ENCODE data around the gene CLDN20.
A peak's percentile ranks its signal among the peaks of the same experiment; 100 is the strongest.
"Not testable (repeated sequence)": the region's sequence is repeated elsewhere in the genome, so short reads cannot be mapped to it uniquely, and the experiment has no call there.

Gene CLDN20

DNA sequence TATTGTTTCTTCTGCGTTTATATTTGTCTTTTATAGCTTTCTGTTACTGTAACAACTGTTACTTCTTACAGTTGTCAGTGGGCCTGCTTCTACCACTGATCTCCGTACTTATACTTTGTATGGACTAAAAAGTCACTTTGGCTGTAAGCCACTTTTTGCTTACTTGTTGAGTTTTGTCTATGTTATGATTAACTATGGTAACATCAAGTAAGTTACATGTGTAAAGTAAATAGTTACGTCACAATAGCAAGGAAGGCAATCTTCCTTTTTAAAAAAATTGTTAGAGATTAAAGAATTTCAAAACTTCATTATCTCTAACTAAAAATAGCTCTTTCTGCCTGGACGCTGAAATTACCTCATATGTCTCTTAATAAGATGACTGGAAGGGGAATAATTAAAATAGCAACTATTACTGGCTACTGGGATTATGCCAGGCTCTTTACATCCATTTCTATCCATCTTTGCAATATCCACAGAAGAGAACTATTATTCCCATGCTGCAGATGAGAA is 39.6 kb downstream of the CLDN20 start:
- Mint-ChIP-seq H3K9me3 (no peaks in the 10 kb centered on the region), H3K36me3 (ENCODE audit: low read depth) (peaks cover 40% of the 10 kb centered on the region), H3K4me3 (no peak overlapping the region), H3K27ac (no peak overlapping the region), H3K27me3 (no peaks in the 10 kb centered on the region), H3K4me1 (peaks cover 4% of the 10 kb centered on the region)
- no peak for DNase-seq
- no peak for ATAC-seq

DNA sequence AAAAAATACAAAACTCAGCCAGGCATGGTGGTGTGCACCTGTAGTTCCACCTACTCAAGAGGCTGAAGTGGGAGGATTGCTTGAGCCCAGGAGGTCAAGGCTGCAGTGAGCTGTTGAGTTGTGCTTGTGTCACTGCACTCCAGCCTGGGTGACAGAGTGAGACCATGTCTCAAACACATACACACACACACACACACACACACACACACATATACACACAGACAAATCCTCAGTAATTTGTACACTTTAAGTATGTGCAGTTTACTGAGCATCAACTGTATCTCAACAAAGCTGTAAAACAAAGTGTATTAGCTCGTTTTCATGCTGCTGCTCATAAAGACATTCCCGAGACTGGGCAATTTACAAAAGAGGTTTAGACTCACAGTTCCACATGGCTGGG is 43.1 kb downstream of the CLDN20 start:
- Mint-ChIP-seq H3K9me3 (no peaks in the 10 kb centered on the region), H3K4me1 (peaks cover 21% of the 10 kb centered on the region), H3K27ac (no peak overlapping the region), H3K27me3 (no peaks in the 10 kb centered on the region), H3K4me3 (no peak overlapping the region), H3K36me3 (ENCODE audit: low read depth) (peaks cover 46% of the 10 kb centered on the region)
- ATAC-seq (no peak), DNase-seq (no peak)

DNA sequence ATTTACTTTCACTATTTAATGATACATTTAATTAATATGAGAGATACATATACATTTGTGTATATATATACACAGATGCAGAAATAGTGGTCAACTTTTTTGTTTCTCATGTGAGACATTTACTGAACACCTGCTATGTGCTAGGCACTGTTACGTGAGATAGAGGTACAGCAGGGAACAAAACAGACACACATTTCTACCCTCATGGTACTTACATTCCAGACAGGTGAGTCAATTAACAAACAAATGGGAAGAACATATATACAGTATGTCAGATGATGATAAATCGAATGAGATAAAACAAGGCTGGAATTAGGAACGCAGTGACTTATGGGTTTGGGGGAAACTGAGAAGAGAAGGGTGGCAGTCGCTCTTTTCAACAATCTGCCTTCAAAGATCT is 45.3 kb downstream of the CLDN20 start:
- no peak for ATAC-seq
- peaks cover 41% of the 10 kb centered on the region for H3K4me1 Mint-ChIP-seq

DNA sequence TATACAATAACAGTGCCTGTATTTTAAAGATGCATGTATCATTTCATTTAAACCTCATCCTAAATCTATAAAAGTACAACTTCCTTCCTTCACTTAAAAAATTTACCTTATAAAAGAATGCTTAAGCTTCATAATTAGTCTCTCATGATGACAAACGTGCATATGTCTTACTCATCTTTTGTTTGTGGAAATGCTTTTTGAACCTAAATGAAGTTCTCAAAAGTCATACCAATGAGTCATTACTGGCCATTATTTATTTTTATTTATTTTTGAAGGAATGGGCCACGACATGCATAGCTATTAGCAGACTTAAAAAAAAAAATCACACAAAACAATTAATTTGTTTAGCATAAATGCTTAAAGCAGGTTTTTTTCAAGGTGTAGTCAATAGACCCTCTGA is 46.8 kb downstream of the CLDN20 start:
- H3K27me3 Mint-ChIP-seq, result no peaks in the 10 kb centered on the region
- no peak overlapping the region for H3K27ac Mint-ChIP-seq
- H3K36me3 Mint-ChIP-seq (ENCODE audit: low read depth), result peaks cover 40% of the 10 kb centered on the region
- H3K4me3 Mint-ChIP-seq, result no peak overlapping the region
- no peaks in the 10 kb centered on the region for H3K9me3 Mint-ChIP-seq
- DNase-seq, result no peak
- ATAC-seq, result no peak
- peaks cover 53% of the 10 kb centered on the region for H3K4me1 Mint-ChIP-seq

More for the DNA sequence above, 45.3 kb downstream of the CLDN20 start:
- Mint-ChIP-seq H3K27ac (no peak overlapping the region), H3K27me3 (no peaks in the 10 kb centered on the region), H3K4me3 (no peak overlapping the region), H3K36me3 (ENCODE audit: low read depth) (peaks cover 48% of the 10 kb centered on the region), H3K9me3 (no peaks in the 10 kb centered on the region)
- DNase-seq, result no peak

DNA sequence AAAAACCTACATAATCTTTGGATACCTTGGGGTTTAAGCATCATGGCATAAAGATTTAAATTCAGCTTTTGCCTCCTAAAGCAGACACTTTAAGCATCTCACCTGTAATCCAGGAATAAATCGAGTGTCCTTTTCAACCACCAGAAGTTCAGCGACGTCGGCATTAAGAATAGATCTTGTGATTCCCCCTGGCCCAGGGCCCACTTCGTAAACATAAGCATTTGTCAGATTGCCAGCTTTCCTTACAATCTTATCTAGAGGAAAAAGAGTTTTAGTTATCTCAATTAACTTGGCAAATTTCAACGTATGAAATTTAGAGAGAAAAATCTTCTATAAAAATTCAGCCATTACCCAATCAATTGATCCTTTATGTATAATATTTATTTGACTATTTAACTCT is 47.3 kb downstream of the CLDN20 start:
- Mint-ChIP-seq H3K36me3 (ENCODE audit: low read depth) (peaks cover 37% of the 10 kb centered on the region), H3K27me3 (no peaks in the 10 kb centered on the region), H3K4me1 (peaks cover 50% of the 10 kb centered on the region), H3K9me3 (no peaks in the 10 kb centered on the region), H3K27ac (no peak overlapping the region), H3K4me3 (no peak overlapping the region)
- DNase-seq (no peak), ATAC-seq (no peak)

DNA sequence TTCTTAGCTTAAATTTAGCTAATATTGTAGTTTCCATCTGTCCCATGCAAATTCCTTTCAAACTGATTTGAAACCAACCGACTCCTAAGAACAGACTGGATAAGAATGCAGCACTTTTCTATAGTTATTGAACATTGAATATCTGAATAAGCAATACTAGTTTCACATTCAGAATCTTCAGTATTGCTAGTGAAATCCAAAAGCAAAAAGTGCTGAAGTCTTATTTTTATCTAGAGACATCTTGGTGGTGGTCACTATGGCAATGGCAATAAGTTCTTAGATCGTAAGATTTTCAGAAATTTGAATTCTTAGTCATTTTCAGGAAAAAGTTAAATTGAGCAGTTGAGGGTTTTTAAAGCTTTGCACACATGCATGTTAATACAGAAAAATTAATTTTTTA is 47.8 kb downstream of the CLDN20 start:
- ATAC-seq (no peak), DNase-seq (no peak)
- Mint-ChIP-seq H3K9me3 (no peaks in the 10 kb centered on the region), H3K4me1 (peaks cover 50% of the 10 kb centered on the region), H3K36me3 (ENCODE audit: low read depth) (peaks cover 33% of the 10 kb centered on the region), H3K27ac (no peak overlapping the region), H3K4me3 (no peak overlapping the region), H3K27me3 (no peaks in the 10 kb centered on the region)

DNA sequence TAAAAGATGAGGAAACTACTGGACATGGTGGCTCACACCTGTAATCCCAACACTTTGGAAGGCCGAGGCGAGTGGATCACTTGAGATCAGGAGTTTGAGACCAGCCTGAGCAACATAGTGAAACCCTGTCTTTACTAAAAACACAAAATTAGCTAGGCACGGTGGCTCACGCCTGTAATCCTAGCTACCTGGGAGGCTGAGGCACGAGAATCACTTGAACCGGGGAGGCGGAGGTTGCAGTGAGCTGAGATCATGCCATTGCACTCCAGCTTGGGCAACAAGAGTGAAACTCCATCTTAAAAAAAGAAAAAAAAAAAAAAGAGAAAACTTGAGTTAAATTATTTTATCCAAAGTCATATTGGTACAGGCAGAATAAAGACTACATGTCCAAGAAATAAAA is 49.1 kb downstream of the CLDN20 start:
- Mint-ChIP-seq H3K27ac (peak overlapping the region; percentile 95), H3K4me3 (peak overlapping the region; percentile 96), H3K4me1 (peaks cover 49% of the 10 kb centered on the region), H3K36me3 (ENCODE audit: low read depth) (peaks cover 28% of the 10 kb centered on the region)
- H3K27me3 Mint-ChIP-seq, DNase-seq, ATAC-seq, H3K9me3 Mint-ChIP-seq: not testable (repeated sequence)

DNA sequence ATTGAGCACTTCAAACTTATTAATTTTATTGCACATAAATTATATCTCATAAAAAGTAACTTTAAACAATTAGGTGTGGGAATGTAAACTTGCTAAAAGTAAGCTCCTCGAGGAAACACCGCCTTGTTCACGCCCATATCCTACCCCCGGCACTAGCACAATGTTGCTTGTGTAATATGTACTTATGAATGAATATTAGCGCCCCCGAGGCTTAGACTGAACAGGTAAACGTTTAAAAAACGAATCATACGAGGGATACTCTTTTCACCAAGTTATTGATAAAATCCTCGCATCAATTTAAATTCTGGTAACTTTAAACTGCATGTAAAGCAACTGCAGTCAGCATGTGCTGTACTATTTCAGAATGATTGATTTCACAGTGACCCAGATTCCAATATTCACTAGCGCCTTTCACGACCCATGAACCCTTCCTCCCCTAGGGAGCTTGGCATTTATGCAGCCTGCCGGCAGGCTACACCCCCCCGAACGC is 49.8 kb downstream of the CLDN20 start:
- Mint-ChIP-seq H3K9me3 (no peaks in the 10 kb centered on the region), H3K27me3 (no peaks in the 10 kb centered on the region), H3K36me3 (ENCODE audit: low read depth) (peaks cover 28% of the 10 kb centered on the region), H3K4me3 (peak overlapping the region; percentile 96), H3K4me1 (peaks cover 49% of the 10 kb centered on the region), H3K27ac (peak overlapping the region; percentile 95)
- DNase-seq, result no peak
- peak; percentile 7 for ATAC-seq

DNA sequence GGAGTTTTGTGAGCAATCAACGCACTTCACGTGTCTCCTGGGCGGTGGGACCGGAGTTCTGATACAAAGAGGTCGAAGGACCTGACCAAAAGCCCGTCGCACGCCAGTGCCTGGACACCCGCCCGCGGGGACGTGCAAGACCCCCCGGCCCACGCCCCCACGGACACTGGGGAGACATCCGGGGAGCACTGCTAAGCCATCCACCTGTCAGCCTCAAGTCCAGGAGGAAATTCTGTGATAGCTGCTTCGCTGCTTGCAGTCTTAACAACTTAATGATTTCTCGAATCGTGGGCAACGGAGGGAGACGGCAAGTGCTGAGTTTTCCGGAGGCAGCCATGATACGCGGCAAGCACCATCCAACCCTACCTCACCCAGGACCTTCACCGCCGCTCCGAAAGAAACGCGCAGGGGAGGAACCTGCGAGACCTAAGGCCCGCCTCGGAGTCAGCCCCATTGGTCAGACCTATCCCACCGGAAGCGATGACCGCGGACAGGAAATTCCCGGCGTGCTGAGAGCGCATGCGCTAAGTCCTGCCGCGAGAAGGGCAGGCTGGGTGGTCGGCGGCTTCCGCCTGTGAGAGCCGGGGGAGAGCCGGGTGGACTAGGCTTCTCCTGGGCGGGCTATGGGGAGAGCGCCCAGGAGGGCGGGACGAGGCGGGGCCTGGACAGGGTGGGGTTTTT is 50.4 kb downstream of the CLDN20 start, which contains the start of gene TFB1M:
TSS of gene TFB1M (minus strand) at position 393 of the 681 bp plus-strand sequence. CDS start at position 337, 56 bp downstream.
- Mint-ChIP-seq H3K4me3 (peak within 1 kb of the TSS; percentile 96), H3K27ac (peak within 1 kb of the TSS; percentile 95), H3K27me3 (no peaks in the 10 kb centered on the region), H3K36me3 (ENCODE audit: low read depth) (peaks cover 26% of the 10 kb centered on the region), H3K4me1 (peaks cover 47% of the 10 kb centered on the region), H3K9me3 (no peaks in the 10 kb centered on the region)
- peak; percentile 99 for ATAC-seq
- peak; percentile 98 for DNase-seq

DNA sequence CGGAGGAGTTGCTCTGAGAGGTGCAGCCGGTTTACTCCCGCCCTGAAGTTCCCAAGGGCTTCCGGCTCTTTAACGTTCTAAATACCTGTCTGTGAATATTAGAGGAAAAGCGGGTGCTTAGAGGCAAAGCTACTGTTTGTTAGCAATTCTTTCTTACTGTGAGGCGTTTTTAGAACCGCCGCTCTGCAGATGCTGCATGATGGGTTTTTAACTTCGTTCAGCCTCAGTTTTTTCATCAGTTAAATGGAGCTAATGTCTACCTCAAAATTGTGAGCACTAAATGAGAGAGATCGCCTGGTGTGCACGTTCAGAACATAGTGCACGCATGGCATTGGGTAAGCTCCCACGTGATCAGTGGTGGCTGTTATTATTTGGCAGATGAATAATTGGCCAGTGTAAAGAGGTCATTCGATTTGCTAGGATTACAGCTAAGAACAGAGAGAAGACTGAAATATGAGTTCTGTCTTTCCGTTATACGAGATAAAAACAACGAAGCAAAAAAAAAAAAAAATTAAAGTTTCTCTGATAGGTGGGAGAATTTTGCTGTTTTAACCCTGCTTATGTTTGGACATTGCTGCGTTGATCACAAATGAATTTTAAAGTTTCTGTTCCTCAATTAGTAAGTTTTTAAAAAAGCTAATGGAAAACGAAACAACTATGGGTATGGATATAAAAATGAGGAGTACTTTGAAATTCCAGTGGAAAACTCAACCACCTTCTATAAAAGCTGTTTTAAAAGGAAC is 51.1 kb downstream of the CLDN20 start:
- Mint-ChIP-seq H3K4me1 (peaks cover 50% of the 10 kb centered on the region), H3K9me3 (no peaks in the 10 kb centered on the region), H3K27me3 (peaks cover 1% of the 10 kb centered on the region), H3K36me3 (ENCODE audit: low read depth) (peaks cover 22% of the 10 kb centered on the region), H3K27ac (peak overlapping the region; percentile 95), H3K4me3 (peak overlapping the region; percentile 96)
- ATAC-seq (peak; percentile 61), DNase-seq (peak; percentile 66)

DNA sequence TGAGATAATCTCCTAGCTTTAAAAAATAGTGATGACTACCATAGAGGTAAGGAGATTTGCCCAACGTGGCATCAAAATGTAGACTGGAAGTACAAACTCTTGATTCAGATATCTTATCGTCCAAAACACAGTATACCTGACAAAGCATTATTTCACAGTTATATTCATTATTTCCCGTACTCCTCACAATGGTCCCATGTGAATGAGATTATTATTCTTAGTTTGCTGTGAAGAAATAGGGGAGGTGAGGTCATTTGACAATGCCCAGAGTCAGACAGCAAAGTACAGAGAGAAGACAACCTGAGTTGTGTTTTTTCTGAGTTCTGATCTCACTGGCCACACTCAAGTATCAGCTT is 51.7 kb downstream of the CLDN20 start:
- H3K27me3 Mint-ChIP-seq, result peaks cover 1% of the 10 kb centered on the region
- no peaks in the 10 kb centered on the region for H3K9me3 Mint-ChIP-seq
- peak overlapping the region; percentile 96 for H3K4me3 Mint-ChIP-seq
- peaks cover 18% of the 10 kb centered on the region for H3K36me3 Mint-ChIP-seq (ENCODE audit: low read depth)
- peaks cover 47% of the 10 kb centered on the region for H3K4me1 Mint-ChIP-seq
- no peak for ATAC-seq
- peak overlapping the region; percentile 95 for H3K27ac Mint-ChIP-seq
- DNase-seq, result no peak

DNA sequence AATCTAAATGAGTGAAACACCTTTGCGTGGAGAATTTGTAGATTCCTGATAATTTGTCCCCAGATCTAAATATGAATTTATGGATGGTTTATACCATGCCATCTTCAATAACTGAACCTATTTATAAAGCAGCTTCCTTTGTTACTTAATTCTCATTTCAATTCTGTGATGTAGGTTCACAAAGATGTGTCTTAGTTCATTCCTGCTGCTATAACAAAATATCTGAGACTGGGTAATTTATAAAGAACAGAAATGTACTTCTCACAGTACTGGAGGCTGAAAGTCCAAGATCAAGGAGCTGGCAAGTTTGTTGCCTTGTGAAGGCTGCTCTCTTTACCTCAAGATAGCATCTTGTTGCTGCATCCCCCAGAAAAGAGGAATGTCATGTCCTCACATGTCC is 52.6 kb downstream of the CLDN20 start:
- Mint-ChIP-seq H3K36me3 (ENCODE audit: low read depth) (peaks cover 15% of the 10 kb centered on the region), H3K4me1 (peaks cover 42% of the 10 kb centered on the region), H3K27me3 (peaks cover 1% of the 10 kb centered on the region), H3K4me3 (peak overlapping the region; percentile 7), H3K9me3 (no peaks in the 10 kb centered on the region), H3K27ac (no peak overlapping the region)
- DNase-seq, result no peak
- ATAC-seq, result no peak

DNA sequence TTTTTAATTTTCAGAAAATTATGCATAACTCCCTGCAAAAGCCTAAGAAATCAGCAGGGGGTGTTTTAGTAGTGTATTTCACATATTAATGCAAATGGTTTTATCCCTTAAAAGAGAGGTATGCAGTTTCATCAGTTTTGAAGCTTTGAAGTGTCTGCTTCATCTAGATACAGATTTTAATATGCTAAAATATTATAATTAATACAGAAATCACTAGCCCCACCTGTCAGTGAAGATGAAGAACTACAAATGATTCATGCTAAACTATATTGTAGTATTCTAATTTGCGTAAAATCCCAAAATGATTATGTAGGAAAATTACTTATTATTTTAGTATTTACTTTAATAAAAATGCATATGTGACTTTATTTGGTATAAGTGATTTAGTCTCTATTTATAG is 53.4 kb downstream of the CLDN20 start:
- ATAC-seq, result no peak
- Mint-ChIP-seq H3K4me3 (no peak overlapping the region), H3K27ac (no peak overlapping the region), H3K9me3 (no peaks in the 10 kb centered on the region), H3K27me3 (peaks cover 1% of the 10 kb centered on the region), H3K4me1 (peaks cover 35% of the 10 kb centered on the region), H3K36me3 (ENCODE audit: low read depth) (peaks cover 9% of the 10 kb centered on the region)
- DNase-seq, result no peak

DNA sequence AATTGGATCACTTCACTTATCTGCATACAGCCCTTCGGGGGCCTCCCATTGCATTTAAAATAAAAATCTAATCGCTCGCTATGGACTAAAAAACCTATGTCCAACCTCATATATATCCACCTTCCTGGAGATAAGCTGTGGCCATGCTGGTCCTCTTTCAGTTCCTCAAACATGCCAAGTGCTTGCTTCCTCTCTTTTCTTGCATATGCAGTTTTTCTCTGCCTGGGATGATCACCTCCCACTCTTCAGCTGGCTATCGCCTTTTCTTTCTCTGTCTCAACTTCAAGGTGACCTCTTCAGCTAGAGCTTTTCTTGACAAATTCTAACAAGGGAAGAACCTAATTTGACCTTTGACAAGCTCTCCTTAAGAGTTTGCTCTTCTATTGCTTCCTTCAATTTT is 56.1 kb downstream of the CLDN20 start:
- ATAC-seq (no peak), DNase-seq (no peak)
- peaks cover 13% of the 10 kb centered on the region for H3K4me1 Mint-ChIP-seq
- H3K36me3 Mint-ChIP-seq (ENCODE audit: low read depth), result no peaks in the 10 kb centered on the region
- no peaks in the 10 kb centered on the region for H3K9me3 Mint-ChIP-seq
- H3K27me3 Mint-ChIP-seq, result peaks cover 1% of the 10 kb centered on the region
- no peak overlapping the region for H3K4me3 Mint-ChIP-seq
- no peak overlapping the region for H3K27ac Mint-ChIP-seq

DNA sequence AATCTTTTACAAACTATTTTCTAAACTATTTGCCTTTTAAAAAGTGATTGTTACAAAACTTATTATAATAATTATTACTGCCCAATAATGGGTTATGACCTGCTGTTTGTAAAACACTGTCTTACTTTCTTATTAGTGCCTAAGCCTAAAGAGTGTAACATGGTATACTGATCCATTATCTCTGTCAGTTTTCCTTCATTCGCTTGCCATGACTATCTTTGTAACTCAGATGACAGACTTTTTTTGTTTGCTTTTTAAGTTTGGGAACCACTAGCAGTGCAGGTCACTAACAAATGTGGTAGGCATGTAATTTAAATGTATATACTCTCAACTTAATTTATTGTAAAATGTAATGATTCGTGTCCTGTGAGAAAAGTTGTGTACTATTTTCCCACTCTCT is 60.4 kb downstream of the CLDN20 start:
- no peak for DNase-seq
- H3K4me1 Mint-ChIP-seq, result peaks cover 20% of the 10 kb centered on the region

More for the DNA sequence above, 60.4 kb downstream of the CLDN20 start:
- Mint-ChIP-seq H3K27me3 (peaks cover 1% of the 10 kb centered on the region), H3K4me3 (no peak overlapping the region), H3K36me3 (ENCODE audit: low read depth) (no peaks in the 10 kb centered on the region), H3K9me3 (no peaks in the 10 kb centered on the region), H3K27ac (no peak overlapping the region)
- no peak for ATAC-seq
